NCI-H748 (cell line): Measurements from ENCODE around the gene PTRH1.

Source experiments
- DNase-seq: peaks from one replicate; lab custom pipeline; 2025; ENCODE audit not compliant: unreplicated experiment; lab: John Stamatoyannopoulos, UW

Gene PTRH1

GRCh38 chr9:127720031-127720864, 4.8 kb upstream of the PTRH1 start:
- DNase-seq: no peak

- no peak for DNase-seq
Measured at GRCh38 chr9:127717766-127718165, 2.3 kb upstream of the PTRH1 start.

GRCh38 chr9:127716412-127716811, 949 bp upstream of the PTRH1 start:
- DNase-seq: no peak

GRCh38 chr9:127714951-127715469, 453 bp downstream of the PTRH1 start:
- peak; percentile 38 for DNase-seq

GRCh38 chr9:127714020-127714750, 1.3 kb downstream of the PTRH1 start:
- DNase-seq: no peak

- no peak for DNase-seq
Measured at GRCh38 chr9:127712867-127713266, 2.6 kb downstream of the PTRH1 start.

- DNase-seq: no peak
Measured at GRCh38 chr9:127712371-127712770, 3.1 kb downstream of the PTRH1 start.

GRCh38 chr9:127711831-127712274, 3.6 kb downstream of the PTRH1 start:
- no peak for DNase-seq

GRCh38 chr9:127711226-127711701, 4.2 kb downstream of the PTRH1 start:
- DNase-seq: no peak

- no peak for DNase-seq
Measured at GRCh38 chr9:127710204-127710783, 5.2 kb downstream of the PTRH1 start.

GRCh38 chr9:127708952-127709587, 6.4 kb downstream of the PTRH1 start:
- no peak for DNase-seq

- DNase-seq: peak; percentile 50
Measured at GRCh38 chr9:127707766-127708165, 7.7 kb downstream of the PTRH1 start.

- DNase-seq: peak; percentile 74
Measured at GRCh38 chr9:127706836-127707241, 8.6 kb downstream of the PTRH1 start, which contains the start of gene CFAP157. Gene CFAP157, plus strand, starts transcription at chr9:127706988. Its CDS starts 44 bp downstream, at chr9:127707032.

GRCh38 chr9:127705577-127706379, 9.7 kb downstream of the PTRH1 start:
- DNase-seq: no peak

GRCh38 chr9:127703289-127703946, 12.0 kb downstream of the PTRH1 start:
- DNase-seq: no peak

- DNase-seq: no peak
Measured at GRCh38 chr9:127700594-127701255, 14.7 kb downstream of the PTRH1 start.

- no peak for DNase-seq
Measured at GRCh38 chr9:127700140-127700539, 15.3 kb downstream of the PTRH1 start.

- peak; percentile 89 for DNase-seq
Measured at GRCh38 chr9:127698985-127699670, 16.3 kb downstream of the PTRH1 start.
